Transverse colon (tissue), 4 donors: ENCODE results near the gene IL1RL1. TPM values are rescaled to one million over a fixed set of nuclear protein-coding genes. Genes with fewer than 3 reads are reported as not detected.

Source experiments
- DNase-seq: peaks from one replicate; pipeline ENCODE4 v3.0.0-alpha.2; 2019
- H3K27ac ChIP-seq, 4 donors: fragments of 200-600 bp; sonication (generic); 2 replicates each; pipeline ENCODE4 v1.5.1; 2016 to 2018; ENCODE audit warnings: inconsistent platforms in 4 of 4
- H3K27me3 ChIP-seq: fragments of 200-600 bp; sonication (generic); 2 replicates; pipeline ENCODE4 v1.5.1; 2017; ENCODE audit warnings: inconsistent platforms
- H3K36me3 ChIP-seq, 4 donors: fragments of 200-600 bp; sonication (generic); 2 replicates each; pipeline ENCODE4 v1.5.1; 2017 to 2019; ENCODE audit warnings: inconsistent platforms in 4 of 4
- H3K4me1 ChIP-seq, 4 donors: fragments of 200-600 bp; sonication (generic); 2 replicates each; pipeline ENCODE4 v1.5.1; 2017 to 2020; ENCODE audit warnings: inconsistent platforms in 4 of 4
- H3K4me3 ChIP-seq, 4 donors: fragments of 200-600 bp; sonication (generic); 1 replicate in 1 of 4; 2 replicates in 3 of 4; pipeline versions ENCODE4 v1.5.1 to v1.6.1; 2017 to 2019; ENCODE audit warnings: inconsistent platforms in 4 of 4
- H3K9me3 ChIP-seq, 2 donors: fragments of 200-600 bp; sonication (generic); 2 replicates each; pipeline ENCODE4 v1.5.1; 2017 to 2019; ENCODE audit warnings: inconsistent platforms in 2 of 2
- CTCF ChIP-seq, 5 experiments: fragments of 200-600 bp in 3 of 5; fragments of 450-650 bp in 2 of 5; sonication (generic) in 3 of 5; IDR thresholded peaks; 1 replicate in 2 of 5; 2 replicates in 3 of 5; pipeline ENCODE4 v1.5.1; 2016 to 2017; ENCODE audit warnings: antibody characterized with exemption in 5 of 5, inconsistent platforms in 3 of 5, mild to moderate bottlenecking in 2 of 5, moderate library complexity in 1 of 5
- EP300 ChIP-seq: sonication (generic); formaldehyde crosslinking; IDR thresholded peaks from one replicate; pipeline ENCODE4 v1.6.1; 2017; ENCODE audit warnings: antibody characterized with exemption, low read depth
- POLR2A ChIP-seq: fragments of 450-650 bp; IDR thresholded peaks from one replicate; pipeline ENCODE4 v1.6.1; 2016; ENCODE audit warnings: antibody characterized with exemption, mild to moderate bottlenecking, moderate library complexity
- POLR2AphosphoS5 ChIP-seq, 3 donors: sonication (generic); formaldehyde crosslinking; IDR thresholded peaks; one replicate each; pipeline ENCODE4 v1.6.1; 2016; ENCODE audit warnings: antibody characterized with exemption in 3 of 3
- WGBS, 2 donors: methylation state at CpG; one replicate each; pipeline ENCODE4 v1.1.5; 2018; ENCODE audit warnings: low coverage in 1 of 2; 5-methylcytosine and 5-hydroxymethylcytosine counted together
- in situ Hi-C, 4 donors: fragments of 200-750 bp; cut with MboI; loops; one replicate each; pipeline versions ENCODE4 v1.15.0 to v1.15.1; 2017; ENCODE audit warnings: low sequenced_read_pairs in 3 of 4, low pct_ligation_motif_present in 1 of 4, low pct_unique_long_range_greater_than_20kb in 1 of 4
- intact Hi-C: fragments of 100-400 bp; cut with DNase I; formaldehyde crosslinking; loops from one replicate; pipeline ENCODE4 v1.15.1; 2023; ENCODE audit warnings: low total_unique reads
- total RNA-seq, 4 donors: library from RNA; depleted of rRNA; stranded (reverse); fragments of >200 nt; gene quantifications; one replicate each; pipeline ENCODE4 v1.1.0, GENCODE V29; 2016

Gene IL1RL1
- total RNA-seq, 4 donors from 2014 or later, result 0.40 to 57.2 (median 11.7) TPM

- whole genome bisulfite sequencing, 2 donors, result 75 to 78% methylated on average over 4 to 6 of the region's 6 CpGs
- TF ChIP-seq POLR2AphosphoS5 (IDR thresholded peaks at IDR 0.05), result no peak
- TF ChIP-seq POLR2A, result peak; percentile 8
- in situ Hi-C loops, result loop anchor here in 2 of 4 donors (10.0 to 25.0 kb wide), 2 partner anchors 113 to 355 kb away; no protein-coding TSS in a partner anchor
- no peaks in the 10 kb centered on the region for H3K27me3 ChIP-seq
- H3K27ac ChIP-seq, result peak overlapping the region in 2 of 4 donors; percentile 33 to 55
- no peaks in the 10 kb centered on the region for H3K4me1 ChIP-seq
- intact Hi-C loops, result loop anchor here (2.0 kb wide), 1 partner anchor 63 kb away; no protein-coding TSS in a partner anchor
- no peak for DNase-seq
- H3K4me3 ChIP-seq, result no peak overlapping the region
- H3K36me3 ChIP-seq, result no peaks in the 10 kb centered on the region
- H3K9me3 ChIP-seq, result peaks cover 0 to 7% of the 10 kb centered on the region in 2 donors
These were observed 56.1 kb downstream of the IL1RL1 start for GRCh38 chr2:102367331-102367971.

- TF ChIP-seq EP300 (no peak), POLR2AphosphoS5 (IDR thresholded peaks at IDR 0.05) (no peak), CTCF (IDR thresholded peaks at IDR 0.05) (no peak), POLR2A (no peak)
- peak overlapping the region in 2 of 4 donors; percentile 7 to 33 for H3K27ac ChIP-seq
- no peaks in the 10 kb centered on the region for H3K27me3 ChIP-seq
- no peaks in the 10 kb centered on the region for H3K4me1 ChIP-seq
- peaks cover 0 to 7% of the 10 kb centered on the region in 2 donors for H3K9me3 ChIP-seq
- in situ Hi-C loops, result loop anchor here in 2 of 4 donors (10.0 to 25.0 kb wide), 2 partner anchors 114 to 356 kb away; no protein-coding TSS in a partner anchor
- intact Hi-C loops, result no loop called here
- WGBS, 2 donors, result 80% methylated on average over 1 to 5 of the region's 5 CpGs
- no peak for DNase-seq
- no peaks in the 10 kb centered on the region for H3K36me3 ChIP-seq
- no peak overlapping the region for H3K4me3 ChIP-seq
These were observed 57.2 kb downstream of the IL1RL1 start for GRCh38 chr2:102368461-102369109.

- H3K27ac ChIP-seq, result no peak overlapping the region
- H3K27me3 ChIP-seq, result no peaks in the 10 kb centered on the region
- 75 to 96% methylated on average over 1 of the region's 1 CpG for WGBS, 2 donors
- intact Hi-C loops (no loop called here), in situ Hi-C loops (loop anchor here in 2 of 4 donors (10.0 to 25.0 kb wide), 2 partner anchors 115 to 358 kb away; no protein-coding TSS in a partner anchor)
- no peaks in the 10 kb centered on the region for H3K36me3 ChIP-seq
- H3K4me3 ChIP-seq, result no peak overlapping the region
- peaks cover 0 to 7% of the 10 kb centered on the region in 2 donors for H3K9me3 ChIP-seq
- TF ChIP-seq EP300, result no peak
- no peak for TF ChIP-seq POLR2A
- TF ChIP-seq CTCF (IDR thresholded peaks at IDR 0.05), result no peak
- TF ChIP-seq POLR2AphosphoS5 (IDR thresholded peaks at IDR 0.05), result no peak
- H3K4me1 ChIP-seq, result no peaks in the 10 kb centered on the region
- DNase-seq, result no peak
These were observed 58.5 kb downstream of the IL1RL1 start for GRCh38 chr2:102369866-102370265.

- no peak for DNase-seq
- 71 to 93% methylated on average over 1 of the region's 1 CpG for WGBS, 2 donors
- H3K27ac ChIP-seq, result no peak overlapping the region
- H3K27me3 ChIP-seq, result no peaks in the 10 kb centered on the region
- no peaks in the 10 kb centered on the region for H3K9me3 ChIP-seq
- H3K36me3 ChIP-seq, result no peaks in the 10 kb centered on the region
- H3K4me1 ChIP-seq, result no peaks in the 10 kb centered on the region
- intact Hi-C loops (no loop called here), in situ Hi-C loops (no loop called here)
- TF ChIP-seq EP300 (no peak), POLR2AphosphoS5 (IDR thresholded peaks at IDR 0.05) (no peak), POLR2A (no peak), CTCF (IDR thresholded peaks at IDR 0.05) (no peak)
- no peak overlapping the region for H3K4me3 ChIP-seq
These were observed 64.8 kb downstream of the IL1RL1 start for GRCh38 chr2:102376052-102376591.
